ENCODE results near the gene MAGI2. TPM values are rescaled to one million over a fixed set of nuclear protein-coding genes. Genes with fewer than 3 reads are reported as not detected.

Gene MAGI2
- total RNA-seq, 2 donors from 2014 or later: 10.3 to 19.2 TPM

GRCh38 chr7:78066599-78066998 is 1386.9 kb downstream of the MAGI2 start:
- H3K4me1 Mint-ChIP-seq: peaks cover 39% of the 10 kb centered on the region
- TF ChIP-seq CTCF (conservative IDR thresholded peaks at IDR 0.05): no peak
- 83 to 97% methylated on average over 4 of the region's 4 CpGs for WGBS, 2 experiments (ENCODE audit: insufficient coverage in 1 of 2, insufficient read length in 1 of 2)
- Histone ChIP-seq H3K9me3 (ENCODE audit: control insufficient read depth, low read length) (no peaks in the 10 kb centered on the region), H3K36me3 (ENCODE audit: control insufficient read depth, insufficient read depth, low read length) (no peaks in the 10 kb centered on the region), H3K4me3 (ENCODE audit: low read length) (no peak overlapping the region), H3K9ac (ENCODE audit: extremely low read depth, low read length, poor library complexity, severe bottlenecking) (no peak overlapping the region), H3K27me3 (ENCODE audit: control insufficient read depth, insufficient read depth, low read length, poor library complexity, severe bottlenecking) (no peaks in the 10 kb centered on the region), H3K4me1 (ENCODE audit: control insufficient read depth, insufficient read depth, low read length) (peaks cover 26% of the 10 kb centered on the region), H3K27ac (ENCODE audit: low read depth, low read length) (no peak overlapping the region)
- no peaks in the 10 kb centered on the region for H3K36me3 Mint-ChIP-seq (ENCODE audit: low read depth)
- H3K27me3 Mint-ChIP-seq (ENCODE audit: insufficient read depth): peaks cover 2% of the 10 kb centered on the region
- H3K27ac Mint-ChIP-seq: no peak overlapping the region
- peak; percentile 47 for DNase-seq
- H3K4me3 Mint-ChIP-seq: no peak overlapping the region
- no peaks in the 10 kb centered on the region for H3K9me3 Mint-ChIP-seq

GRCh38 chr7:78063758-78064157 is 1389.7 kb downstream of the MAGI2 start:
- Mint-ChIP-seq H3K4me1 (peaks cover 42% of the 10 kb centered on the region), H3K4me3 (no peak overlapping the region), H3K36me3 (ENCODE audit: low read depth) (no peaks in the 10 kb centered on the region), H3K27ac (no peak overlapping the region), H3K9me3 (no peaks in the 10 kb centered on the region), H3K27me3 (ENCODE audit: insufficient read depth) (peaks cover 2% of the 10 kb centered on the region)
- Histone ChIP-seq H3K27ac (ENCODE audit: low read depth, low read length) (no peak overlapping the region), H3K27me3 (ENCODE audit: control insufficient read depth, insufficient read depth, low read length, poor library complexity, severe bottlenecking) (no peaks in the 10 kb centered on the region), H3K4me3 (ENCODE audit: low read length) (no peak overlapping the region), H3K9ac (ENCODE audit: extremely low read depth, low read length, poor library complexity, severe bottlenecking) (no peak overlapping the region), H3K4me1 (ENCODE audit: control insufficient read depth, insufficient read depth, low read length) (peaks cover 21% of the 10 kb centered on the region), H3K9me3 (ENCODE audit: control insufficient read depth, low read length) (no peaks in the 10 kb centered on the region), H3K36me3 (ENCODE audit: control insufficient read depth, insufficient read depth, low read length) (no peaks in the 10 kb centered on the region)
- TF ChIP-seq CTCF (conservative IDR thresholded peaks at IDR 0.05): no peak
- peak; percentile 1 for DNase-seq

- no peaks in the 10 kb centered on the region for H3K27me3 ChIP-seq (ENCODE audit: control insufficient read depth, insufficient read depth, low read length, poor library complexity, severe bottlenecking)
- H3K4me1 Mint-ChIP-seq: peaks cover 33% of the 10 kb centered on the region
- H3K9me3 Mint-ChIP-seq: no peaks in the 10 kb centered on the region
- no peaks in the 10 kb centered on the region for H3K36me3 ChIP-seq (ENCODE audit: control insufficient read depth, insufficient read depth, low read length)
- H3K9ac ChIP-seq (ENCODE audit: extremely low read depth, low read length, poor library complexity, severe bottlenecking): no peak overlapping the region
- peaks cover 2% of the 10 kb centered on the region for H3K27me3 Mint-ChIP-seq (ENCODE audit: insufficient read depth)
- WGBS, 2 experiments (ENCODE audit: insufficient coverage in 1 of 2, insufficient read length in 1 of 2): 92 to 100% methylated on average over 2 to 3 of the region's 3 CpGs
- H3K9me3 ChIP-seq (ENCODE audit: control insufficient read depth, low read length): no peaks in the 10 kb centered on the region
- H3K4me1 ChIP-seq (ENCODE audit: control insufficient read depth, insufficient read depth, low read length): peaks cover 14% of the 10 kb centered on the region
- no peak overlapping the region for H3K4me3 ChIP-seq (ENCODE audit: low read length)
- TF ChIP-seq CTCF (conservative IDR thresholded peaks at IDR 0.05): no peak
- no peaks in the 10 kb centered on the region for H3K36me3 Mint-ChIP-seq (ENCODE audit: low read depth)
- H3K27ac ChIP-seq (ENCODE audit: low read depth, low read length): no peak overlapping the region
- DNase-seq: no peak
- no peak overlapping the region for H3K27ac Mint-ChIP-seq
- H3K4me3 Mint-ChIP-seq: no peak overlapping the region
Measured at GRCh38 chr7:78062214-78062613, 1391.3 kb downstream of the MAGI2 start.
